ENCODE data around the gene KIAA0232.
A peak's percentile ranks its signal among the peaks of the same experiment; 100 is the strongest.

KIAA0232 gene

GRCh38 chr4:6765703-6766102, 16.8 kb upstream of the KIAA0232 start:
- no peak overlapping the region for H3K4me3 ChIP-seq (IDR thresholded peaks at IDR 0.05; ENCODE audit: insufficient read depth, low read depth, low read length)
- H3K36me3 ChIP-seq (ENCODE audit: insufficient read depth) = no peaks in the 10 kb centered on the region
- peak overlapping the region; percentile 47 for H3K4me2 ChIP-seq
- H3K27ac ChIP-seq = peak overlapping the region; percentile 98
- H3K4me1 ChIP-seq (ENCODE audit: low read depth, poor library complexity, severe bottlenecking) = peaks cover 67% of the 10 kb centered on the region
- peak overlapping the region; percentile 16; the same call in 1 of the 2 replicates for H2AFZ ChIP-seq (ENCODE audit: low read depth)
- H3K27me3 ChIP-seq (ENCODE audit: insufficient read depth, low read depth) = no peaks in the 10 kb centered on the region
- TF ChIP-seq CTCF (conservative IDR thresholded peaks at IDR 0.05; ENCODE audit: low read depth, low read length) = no peak
- H3K9ac ChIP-seq = no peak overlapping the region; the same call in 1 of the 2 replicates
- no peaks in the 10 kb centered on the region for H3K79me2 ChIP-seq (ENCODE audit: insufficient read depth, low read depth)
- no peaks in the 10 kb centered on the region for H4K20me1 ChIP-seq (ENCODE audit: insufficient read depth)

GRCh38 chr4:6767386-6767747, 15.2 kb upstream of the KIAA0232 start:
- Histone ChIP-seq H2AFZ (ENCODE audit: low read depth) (peak overlapping the region; percentile 34; the same call in 1 of the 2 replicates), H3K9ac (peak overlapping the region; percentile 78), H3K27ac (peak overlapping the region; percentile 98), H3K4me1 (ENCODE audit: low read depth, poor library complexity, severe bottlenecking) (peaks cover 77% of the 10 kb centered on the region), H3K36me3 (ENCODE audit: insufficient read depth) (no peaks in the 10 kb centered on the region), H3K79me2 (ENCODE audit: insufficient read depth, low read depth) (no peaks in the 10 kb centered on the region), H3K4me3 (IDR thresholded peaks at IDR 0.05; ENCODE audit: insufficient read depth, low read depth, low read length) (no peak overlapping the region), H3K27me3 (ENCODE audit: insufficient read depth, low read depth) (no peaks in the 10 kb centered on the region), H4K20me1 (ENCODE audit: insufficient read depth) (no peaks in the 10 kb centered on the region), H3K4me2 (peak overlapping the region; percentile 77)
- no peak for TF ChIP-seq CTCF (conservative IDR thresholded peaks at IDR 0.05; ENCODE audit: low read depth, low read length)

- H3K4me3 ChIP-seq (IDR thresholded peaks at IDR 0.05; ENCODE audit: insufficient read depth, low read depth, low read length) = no peak overlapping the region
- peaks cover 83% of the 10 kb centered on the region for H3K4me1 ChIP-seq (ENCODE audit: low read depth, poor library complexity, severe bottlenecking)
- TF ChIP-seq CTCF (conservative IDR thresholded peaks at IDR 0.05; ENCODE audit: low read depth, low read length) = no peak
- no peaks in the 10 kb centered on the region for H3K36me3 ChIP-seq (ENCODE audit: insufficient read depth)
- no peaks in the 10 kb centered on the region for H3K79me2 ChIP-seq (ENCODE audit: insufficient read depth, low read depth)
- no peaks in the 10 kb centered on the region for H4K20me1 ChIP-seq (ENCODE audit: insufficient read depth)
- peak overlapping the region; percentile 98 for H3K27ac ChIP-seq
- H3K27me3 ChIP-seq (ENCODE audit: insufficient read depth, low read depth) = no peaks in the 10 kb centered on the region
- H3K4me2 ChIP-seq = peak overlapping the region; percentile 77
- peak overlapping the region; percentile 78 for H3K9ac ChIP-seq
- H2AFZ ChIP-seq (ENCODE audit: low read depth) = peak overlapping the region; percentile 41; the same call in 1 of the 2 replicates
Measured at GRCh38 chr4:6767748-6768538, 14.6 kb upstream of the KIAA0232 start.

DNA sequence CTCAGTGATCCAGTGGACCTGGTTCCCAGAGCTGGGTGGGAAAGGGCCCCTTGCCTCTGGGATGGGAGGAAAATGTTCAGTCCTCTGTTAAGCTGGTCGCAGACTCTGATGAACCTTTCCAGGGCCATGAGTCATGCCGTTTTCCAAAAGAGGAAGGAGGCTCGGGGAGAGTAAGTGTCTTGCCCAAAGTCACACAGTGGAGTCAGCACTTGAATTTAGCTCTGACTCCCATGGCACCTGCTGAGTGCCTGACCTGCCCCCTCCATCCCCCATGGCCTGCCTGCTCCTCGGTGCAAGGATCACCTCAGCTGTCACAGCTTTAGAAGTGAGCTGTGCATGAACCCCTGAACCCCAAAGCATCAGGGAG, 14.0 kb upstream of the KIAA0232 start:
- Histone ChIP-seq H3K36me3 (ENCODE audit: insufficient read depth) (no peaks in the 10 kb centered on the region), H3K4me2 (peak overlapping the region; percentile 77), H3K4me3 (IDR thresholded peaks at IDR 0.05; ENCODE audit: insufficient read depth, low read depth, low read length) (no peak overlapping the region), H2AFZ (ENCODE audit: low read depth) (peak overlapping the region; percentile 41), H3K9ac (peak overlapping the region; percentile 78), H3K79me2 (ENCODE audit: insufficient read depth, low read depth) (no peaks in the 10 kb centered on the region), H4K20me1 (ENCODE audit: insufficient read depth) (no peaks in the 10 kb centered on the region), H3K27ac (peak overlapping the region; percentile 98), H3K27me3 (ENCODE audit: insufficient read depth, low read depth) (no peaks in the 10 kb centered on the region), H3K4me1 (ENCODE audit: low read depth, poor library complexity, severe bottlenecking) (peaks cover 84% of the 10 kb centered on the region)
- no peak for TF ChIP-seq CTCF (conservative IDR thresholded peaks at IDR 0.05; ENCODE audit: low read depth, low read length)

All from KMS-11 (cell line).